Right renal cortex interstitium (tissue), 3 donors: Measurements from ENCODE around the gene LOXL3. TPM values are rescaled to one million over a fixed set of nuclear protein-coding genes. Genes with fewer than 3 reads are reported as not detected.

Experiments
- DNase-seq, 3 donors: peaks; one replicate each; pipeline ENCODE4 v3.0.0-alpha.2; 2013; ENCODE audit warnings: low read depth in 3 of 3, low spot score in 2 of 3
- polyA plus RNA-seq, 3 donors: library from polyadenylated mRNA; unstranded; fragments of 120-200 nt; gene quantifications; one replicate each; pipeline ENCODE4 v1.2.1, GENCODE V29; 2013; ENCODE audit not compliant: insufficient read length in 3 of 3

LOXL3 gene
- polyA plus RNA-seq, 3 donors = 9.2 to 9.9 (median 9.8) TPM

- DNase-seq = no peak
These were observed 579 bp downstream of the LOXL3 start for GRCh38 chr2:74552914-74553811.

- DNase-seq = no peak
These were observed 1.5 kb downstream of the LOXL3 start for GRCh38 chr2:74551942-74552913.

- no peak for DNase-seq
These were observed 2.2 kb downstream of the LOXL3 start for GRCh38 chr2:74551530-74551929.

- no peak for DNase-seq
These were observed 3.5 kb downstream of the LOXL3 start for GRCh38 chr2:74550231-74550630.

- no peak for DNase-seq
These were observed 4.6 kb downstream of the LOXL3 start for GRCh38 chr2:74548900-74549826.

GRCh38 chr2:74548285-74548899 lies 5.3 kb downstream of the LOXL3 start:
- no peak for DNase-seq

- no peak for DNase-seq
These were observed 7.7 kb downstream of the LOXL3 start for GRCh38 chr2:74546004-74546403.

GRCh38 chr2:74544634-74545033 lies 9.1 kb downstream of the LOXL3 start:
- no peak for DNase-seq

- no peak for DNase-seq
These were observed 10.8 kb downstream of the LOXL3 start for GRCh38 chr2:74542978-74543377.

GRCh38 chr2:74540291-74540690 lies 13.5 kb downstream of the LOXL3 start:
- no peak for DNase-seq

- no peak for DNase-seq
These were observed 14.8 kb downstream of the LOXL3 start for GRCh38 chr2:74538881-74539339.

- no peak for DNase-seq
These were observed 16.6 kb downstream of the LOXL3 start for GRCh38 chr2:74537140-74537539.

GRCh38 chr2:74536166-74536950 lies 17.4 kb downstream of the LOXL3 start:
- no peak for DNase-seq

- DNase-seq = no peak
These were observed 18.2 kb downstream of the LOXL3 start for GRCh38 chr2:74535440-74535965.

- no peak for DNase-seq
These were observed 19.3 kb downstream of the LOXL3 start for GRCh38 chr2:74534411-74534810.

GRCh38 chr2:74533464-74533863 lies 20.3 kb downstream of the LOXL3 start:
- no peak for DNase-seq

GRCh38 chr2:74532222-74532621 lies 21.5 kb downstream of the LOXL3 start:
- no peak for DNase-seq

GRCh38 chr2:74531666-74532065 lies 22.1 kb downstream of the LOXL3 start:
- DNase-seq = no peak
